CD14-positive monocyte (primary cell): ENCODE data around the gene GRIN2C. TPM values are rescaled to one million over a fixed set of nuclear protein-coding genes. Genes with fewer than 3 reads are reported as not detected.

Experiments used
- DNase-seq, 3 donors: peaks; one replicate each; pipeline ENCODE4 v3.0.0-alpha.2; 2011 to 2022
- H2AFZ ChIP-seq: 2 replicates; pipeline ENCODE4 v1.6.0; 2012; ENCODE audit warnings: mild to moderate bottlenecking, low read depth, low read length, inconsistent platforms; ENCODE audit not compliant: insufficient read depth, poor library complexity, severe bottlenecking
- H3K27ac ChIP-seq, 2 donors: 1 replicate in 1 of 2; 2 replicates in 1 of 2; pipeline ENCODE4 v1.5.1; 2012 to 2013; ENCODE audit warnings: low read length in 2 of 2, control low read depth in 1 of 2, inconsistent platforms in 1 of 2, low read depth in 1 of 2, mild to moderate bottlenecking in 1 of 2
- H3K27me3 ChIP-seq, 2 donors: one replicate each; pipeline versions ENCODE4 v1.6.0 to v1.6.1; 2011 to 2013; ENCODE audit warnings: low read length in 2 of 2; ENCODE audit not compliant: control insufficient read depth in 2 of 2, insufficient read depth in 2 of 2
- H3K36me3 ChIP-seq, 2 donors: replicated peaks in 1 of 2; 1 replicate in 1 of 2; 2 replicates in 1 of 2; pipeline versions ENCODE4 v1.5.1 to v1.6.1; 2012 to 2013; ENCODE audit warnings: low read length in 2 of 2, control low read depth in 1 of 2, inconsistent platforms in 1 of 2, mild to moderate bottlenecking in 1 of 2; ENCODE audit not compliant: insufficient read depth in 2 of 2, control insufficient read depth in 1 of 2
- H3K4me1 ChIP-seq, 2 donors: 1 replicate in 1 of 2; 2 replicates in 1 of 2; pipeline versions ENCODE4 v1.5.1 to v1.6.1; 2012 to 2013; ENCODE audit warnings: low read length in 2 of 2, control low read depth in 1 of 2, inconsistent platforms in 1 of 2, mild to moderate bottlenecking in 1 of 2, moderate library complexity in 1 of 2; ENCODE audit not compliant: insufficient read depth in 2 of 2, control insufficient read depth in 1 of 2
- H3K4me2 ChIP-seq: replicated peaks from 2 replicates; pipeline ENCODE3; 2012; ENCODE audit warnings: low read length, moderate library complexity, mild to moderate bottlenecking; ENCODE audit not compliant: poor library complexity, severe bottlenecking; ENCODE audit errors: extremely low read depth
- H3K4me3 ChIP-seq, 3 experiments: fragments of 200-600 bp in 1 of 3; sonication (generic) in 1 of 3; replicated peaks in 1 of 3; 1 replicate in 2 of 3; 2 replicates in 1 of 3; pipeline ENCODE4 v1.5.1; 2011 to 2013; ENCODE audit warnings: low read length in 3 of 3, mild to moderate bottlenecking in 3 of 3, control low read depth in 2 of 3, low read depth in 2 of 3, inconsistent platforms in 1 of 3, moderate library complexity in 1 of 3
- H3K79me2 ChIP-seq: 2 replicates; pipeline ENCODE4 v1.6.0; 2012; ENCODE audit warnings: mild to moderate bottlenecking, control low read depth, inconsistent platforms, low read length, moderate library complexity; ENCODE audit not compliant: insufficient read depth
- H3K9ac ChIP-seq: 2 replicates; pipeline ENCODE4 v1.6.0; 2017; ENCODE audit warnings: low read length, mild to moderate bottlenecking; ENCODE audit not compliant: insufficient read depth, poor library complexity, severe bottlenecking
- H3K9me3 ChIP-seq, 2 donors: replicated peaks in 1 of 2; 1 replicate in 1 of 2; 2 replicates in 1 of 2; pipeline versions ENCODE4 v1.5.1 to v1.6.1; 2012 to 2013; ENCODE audit warnings: low read length in 2 of 2, control low read depth in 1 of 2; ENCODE audit not compliant: control insufficient read depth in 1 of 2, insufficient read depth in 1 of 2
- H4K20me1 ChIP-seq: 2 replicates; pipeline ENCODE4 v1.6.0; 2012; ENCODE audit warnings: mild to moderate bottlenecking, low read length, control low read depth, moderate library complexity; ENCODE audit not compliant: insufficient read depth
- H3K27ac Mint-ChIP-seq, 7 donors: one replicate each; pipeline ENCODE4 v1.8.0; 2020; ENCODE audit warnings: mild to moderate bottlenecking in 7 of 7, mixed read lengths in 7 of 7, moderate library complexity in 6 of 7, inconsistent platforms in 2 of 7
- H3K27me3 Mint-ChIP-seq, 3 donors: one replicate each; pipeline ENCODE4 v1.8.0; 2021 to 2022; ENCODE audit warnings: low read depth in 3 of 3, mild to moderate bottlenecking in 3 of 3, mixed read lengths in 3 of 3, moderate library complexity in 3 of 3, inconsistent platforms in 1 of 3
- H3K36me3 Mint-ChIP-seq, 2 donors: one replicate each; pipeline ENCODE4 v1.8.0; 2020; ENCODE audit warnings: mixed read lengths in 2 of 2, inconsistent platforms in 1 of 2, mild to moderate bottlenecking in 1 of 2
- H3K4me1 Mint-ChIP-seq: one replicate; pipeline ENCODE4 v1.8.0; 2020; ENCODE audit warnings: mild to moderate bottlenecking, mixed read lengths
- H3K4me3 Mint-ChIP-seq, 2 donors: one replicate each; pipeline ENCODE4 v1.8.0; 2020; ENCODE audit warnings: mild to moderate bottlenecking in 2 of 2, mixed read lengths in 2 of 2, moderate library complexity in 1 of 2
- H3K9me3 Mint-ChIP-seq, 7 donors: one replicate each; pipeline ENCODE4 v1.8.0; 2020 to 2022; ENCODE audit warnings: mixed read lengths in 7 of 7, mild to moderate bottlenecking in 6 of 7, moderate library complexity in 6 of 7, inconsistent platforms in 2 of 7
- CTCF ChIP-seq: fragments of 200-600 bp; IDR thresholded peaks from one replicate; pipeline ENCODE4 v1.8.0; 2022; ENCODE audit warnings: antibody characterized with exemption, mild to moderate bottlenecking
- WGBS: methylation state at CpG from one replicate; pipeline ENCODE4 v1.1.5; 2013; ENCODE audit warnings: missing lambda C conversion rate; ENCODE audit not compliant: insufficient coverage; 5-methylcytosine and 5-hydroxymethylcytosine counted together
- intact Hi-C, 2 donors: fragments of 100-400 bp; cut with micrococcal nuclease; formaldehyde crosslinking; loops; one replicate each; pipeline versions ENCODE4 v1.15.0 to v1.15.1; 2023
- polyA plus RNA-seq, 3 donors: library from polyadenylated mRNA; depleted of rRNA in 1 of 3; unstranded in 2 of 3; stranded (reverse) in 1 of 3; fragments of 300-500 nt in 2 of 3; fragments of >200 nt in 1 of 3; fragmentation: Illumina TruSeq in 2 of 3; gene quantifications; 1 replicate in 2 of 3; 2 replicates in 1 of 3; pipeline ENCODE4 v1.2.3, GENCODE V29; 2012 to 2021

The GRIN2C gene
- polyA plus RNA-seq, 3 donors = 0.04 TPM; not detected in 2

GRCh38 chr17:74804683-74805082 is 55.0 kb downstream of the GRIN2C start:
- H3K27me3 ChIP-seq = no peaks in the 10 kb centered on the region
- H3K9me3 ChIP-seq = no peaks in the 10 kb centered on the region
- DNase-seq = no peak
- peaks cover 32% of the 10 kb centered on the region for H3K4me1 Mint-ChIP-seq
- H3K4me2 ChIP-seq = no peak overlapping the region
- no peak overlapping the region for H3K4me3 ChIP-seq
- H3K9me3 Mint-ChIP-seq = no peaks in the 10 kb centered on the region
- H3K27me3 Mint-ChIP-seq = peaks cover 2 to 6% (median 6%) of the 10 kb centered on the region in 3 donors
- WGBS = 78% methylated on average over 4 of the region's 7 CpGs
- no peak overlapping the region for H3K27ac ChIP-seq
- H3K36me3 Mint-ChIP-seq = peaks cover 80 to 86% of the 10 kb centered on the region in 2 donors
- peaks cover 53 to 70% of the 10 kb centered on the region in 2 donors for H3K36me3 ChIP-seq
- TF ChIP-seq CTCF = no peak
- H3K79me2 ChIP-seq = peaks cover 5% of the 10 kb centered on the region
- no peak overlapping the region for H2AFZ ChIP-seq
- H3K9ac ChIP-seq = no peak overlapping the region
- no peak overlapping the region for H3K4me3 Mint-ChIP-seq
- intact Hi-C loops = loop anchor here in 1 of 2 donors (5.0 kb wide), 1 partner anchor 48 kb away; no protein-coding TSS in a partner anchor
- peaks cover 67% of the 10 kb centered on the region for H4K20me1 ChIP-seq
- H3K27ac Mint-ChIP-seq = no peak overlapping the region
- H3K4me1 ChIP-seq = peaks cover 26 to 31% of the 10 kb centered on the region in 2 donors

- Histone ChIP-seq H3K27me3 (no peaks in the 10 kb centered on the region), H3K4me1 (peaks cover 19 to 24% of the 10 kb centered on the region in 2 donors), H3K4me2 (no peak overlapping the region), H4K20me1 (peaks cover 64% of the 10 kb centered on the region), H3K4me3 (no peak overlapping the region), H3K9me3 (no peaks in the 10 kb centered on the region), H3K79me2 (peaks cover 5% of the 10 kb centered on the region), H3K9ac (no peak overlapping the region), H2AFZ (no peak overlapping the region), H3K27ac (no peak overlapping the region), H3K36me3 (peaks cover 60 to 77% of the 10 kb centered on the region in 2 donors)
- 100% methylated on average over 4 of the region's 5 CpGs for WGBS
- Mint-ChIP-seq H3K9me3 (no peaks in the 10 kb centered on the region), H3K4me3 (no peak overlapping the region), H3K27me3 (peaks cover 2 to 6% (median 6%) of the 10 kb centered on the region in 3 donors), H3K27ac (no peak overlapping the region), H3K36me3 (peaks cover 83 to 88% of the 10 kb centered on the region in 2 donors), H3K4me1 (peaks cover 25% of the 10 kb centered on the region)
- TF ChIP-seq CTCF = no peak
- intact Hi-C loops = no loop called here
- DNase-seq = no peak
Measured at GRCh38 chr17:74803971-74804370, 55.7 kb downstream of the GRIN2C start.
